ENCODE data around the gene CELA1. TPM values are rescaled to one million over a fixed set of nuclear protein-coding genes. Genes with fewer than 3 reads are reported as not detected.

Gene CELA1
- polyA plus RNA-seq, 1 donor from 2014 or later = not detected

GRCh38 chr12:51335931-51336330 lies 10.5 kb downstream of the CELA1 start:
- H3K36me3 ChIP-seq (ENCODE audit: insufficient read depth, low read length) = no peaks in the 10 kb centered on the region
- no peaks in the 10 kb centered on the region for H3K27me3 ChIP-seq (ENCODE audit: insufficient read depth, low read depth, low read length)
- H3K4me3 ChIP-seq (ENCODE audit: low read length) = no peak overlapping the region
- H3K9me2 ChIP-seq (ENCODE audit: insufficient read depth, low read length) = no peaks in the 10 kb centered on the region
- H3K9me3 ChIP-seq (ENCODE audit: low read length) = no peaks in the 10 kb centered on the region
- no peak overlapping the region for H2AFZ ChIP-seq (ENCODE audit: low read depth, low read length)
- H3K4me2 ChIP-seq (ENCODE audit: low read length) = no peak overlapping the region
- no peaks in the 10 kb centered on the region for H3F3A ChIP-seq (ENCODE audit: insufficient read depth, low read length, poor library complexity, severe bottlenecking)
- H3K9ac ChIP-seq (ENCODE audit: low read length) = no peak overlapping the region
- H4K20me1 ChIP-seq (ENCODE audit: insufficient read depth) = no peaks in the 10 kb centered on the region
- H3K27ac ChIP-seq (ENCODE audit: low read length) = no peak overlapping the region
- no peak for TF ChIP-seq MXI1 (conservative IDR thresholded peaks at IDR 0.05; ENCODE audit: poor library complexity, severe bottlenecking)
- no peak for TF ChIP-seq TAF1 (IDR thresholded peaks at IDR 0.05; ENCODE audit: low read depth)
- no peak for TF ChIP-seq SMC3 (conservative IDR thresholded peaks at IDR 0.05; ENCODE audit: poor library complexity)
- no peak for TF ChIP-seq EZH2 (IDR thresholded peaks at IDR 0.05; ENCODE audit: borderline replicate concordance, insufficient read depth, low read length, poor library complexity, severe bottlenecking)
- TF ChIP-seq, protein P1, sequence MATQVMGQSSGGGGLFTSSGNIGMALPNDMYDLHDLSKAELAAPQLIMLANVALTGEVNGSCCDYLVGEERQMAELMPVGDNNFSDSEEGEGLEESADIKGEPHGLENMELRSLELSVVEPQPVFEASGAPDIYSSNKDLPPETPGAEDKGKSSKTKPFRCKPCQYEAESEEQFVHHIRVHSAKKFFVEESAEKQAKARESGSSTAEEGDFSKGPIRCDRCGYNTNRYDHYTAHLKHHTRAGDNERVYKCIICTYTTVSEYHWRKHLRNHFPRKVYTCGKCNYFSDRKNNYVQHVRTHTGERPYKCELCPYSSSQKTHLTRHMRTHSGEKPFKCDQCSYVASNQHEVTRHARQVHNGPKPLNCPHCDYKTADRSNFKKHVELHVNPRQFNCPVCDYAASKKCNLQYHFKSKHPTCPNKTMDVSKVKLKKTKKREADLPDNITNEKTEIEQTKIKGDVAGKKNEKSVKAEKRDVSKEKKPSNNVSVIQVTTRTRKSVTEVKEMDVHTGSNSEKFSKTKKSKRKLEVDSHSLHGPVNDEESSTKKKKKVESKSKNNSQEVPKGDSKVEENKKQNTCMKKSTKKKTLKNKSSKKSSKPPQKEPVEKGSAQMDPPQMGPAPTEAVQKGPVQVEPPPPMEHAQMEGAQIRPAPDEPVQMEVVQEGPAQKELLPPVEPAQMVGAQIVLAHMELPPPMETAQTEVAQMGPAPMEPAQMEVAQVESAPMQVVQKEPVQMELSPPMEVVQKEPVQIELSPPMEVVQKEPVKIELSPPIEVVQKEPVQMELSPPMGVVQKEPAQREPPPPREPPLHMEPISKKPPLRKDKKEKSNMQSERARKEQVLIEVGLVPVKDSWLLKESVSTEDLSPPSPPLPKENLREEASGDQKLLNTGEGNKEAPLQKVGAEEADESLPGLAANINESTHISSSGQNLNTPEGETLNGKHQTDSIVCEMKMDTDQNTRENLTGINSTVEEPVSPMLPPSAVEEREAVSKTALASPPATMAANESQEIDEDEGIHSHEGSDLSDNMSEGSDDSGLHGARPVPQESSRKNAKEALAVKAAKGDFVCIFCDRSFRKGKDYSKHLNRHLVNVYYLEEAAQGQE (IDR thresholded peaks at IDR 0.05; ENCODE audit: borderline replicate concordance) = no peak
- TF ChIP-seq CTCF (IDR thresholded peaks at IDR 0.05; ENCODE audit: poor library complexity, severe bottlenecking) = no peak
- TF ChIP-seq POLR2AphosphoS5 (IDR thresholded peaks at IDR 0.05) = no peak
- TF ChIP-seq RAD21 (conservative IDR thresholded peaks at IDR 0.05) = no peak
- no peak for TF ChIP-seq EP300 (conservative IDR thresholded peaks at IDR 0.05; ENCODE audit: poor library complexity, severe bottlenecking)
- no peaks in the 10 kb centered on the region for H3K79me2 ChIP-seq (replicated peaks; ENCODE audit: insufficient read depth, low read length)

- no peak overlapping the region for H3K4me2 ChIP-seq (ENCODE audit: low read length)
- TF ChIP-seq EZH2 (IDR thresholded peaks at IDR 0.05; ENCODE audit: borderline replicate concordance, insufficient read depth, low read length, poor library complexity, severe bottlenecking) (no peak), RAD21 (conservative IDR thresholded peaks at IDR 0.05) (no peak), EP300 (conservative IDR thresholded peaks at IDR 0.05; ENCODE audit: poor library complexity, severe bottlenecking) (no peak), MXI1 (conservative IDR thresholded peaks at IDR 0.05; ENCODE audit: poor library complexity, severe bottlenecking) (no peak), SMC3 (conservative IDR thresholded peaks at IDR 0.05; ENCODE audit: poor library complexity) (no peak), CTCF (IDR thresholded peaks at IDR 0.05; ENCODE audit: poor library complexity, severe bottlenecking) (no peak), TAF1 (IDR thresholded peaks at IDR 0.05; ENCODE audit: low read depth) (no peak), POLR2AphosphoS5 (IDR thresholded peaks at IDR 0.05) (no peak)
- TF ChIP-seq, protein P1 (IDR thresholded peaks at IDR 0.05; ENCODE audit: borderline replicate concordance) = no peak
- no peak overlapping the region for H2AFZ ChIP-seq (ENCODE audit: low read depth, low read length)
- no peaks in the 10 kb centered on the region for H3K27me3 ChIP-seq (ENCODE audit: insufficient read depth, low read depth, low read length)
- no peak overlapping the region for H3K9ac ChIP-seq (ENCODE audit: low read length)
- no peaks in the 10 kb centered on the region for H3K9me3 ChIP-seq (ENCODE audit: low read length)
- H3F3A ChIP-seq (ENCODE audit: insufficient read depth, low read length, poor library complexity, severe bottlenecking) = no peaks in the 10 kb centered on the region
- H3K9me2 ChIP-seq (ENCODE audit: insufficient read depth, low read length) = no peaks in the 10 kb centered on the region
- no peaks in the 10 kb centered on the region for H4K20me1 ChIP-seq (ENCODE audit: insufficient read depth)
- H3K36me3 ChIP-seq (ENCODE audit: insufficient read depth, low read length) = no peaks in the 10 kb centered on the region
- H3K27ac ChIP-seq (ENCODE audit: low read length) = no peak overlapping the region
- no peak overlapping the region for H3K4me3 ChIP-seq (ENCODE audit: low read length)
- H3K79me2 ChIP-seq (replicated peaks; ENCODE audit: insufficient read depth, low read length) = no peaks in the 10 kb centered on the region
Observed at GRCh38 chr12:51334764-51335163, 11.7 kb downstream of the CELA1 start.
